Liver (tissue), 9 donors: Measurements from ENCODE around the gene DHRS12. TPM values are rescaled to one million over a fixed set of nuclear protein-coding genes. Genes with fewer than 3 reads are reported as not detected.

Experiments
- DNase-seq: peaks from one replicate; pipeline ENCODE4 v3.0.0-alpha.2; 2017; ENCODE audit warnings: low spot score
- H3K27ac ChIP-seq, 2 donors: one replicate each; pipeline ENCODE4 v1.7.0; 2013; ENCODE audit warnings: inconsistent platforms in 2 of 2, low read length in 2 of 2, control low read depth in 1 of 2, low read depth in 1 of 2, mild to moderate bottlenecking in 1 of 2
- H3K27me3 ChIP-seq, 4 donors: one replicate each; pipeline versions ENCODE4 v1.6.1 to v1.7.0; 2013; ENCODE audit warnings: low read length in 3 of 4, inconsistent platforms in 1 of 4, mild to moderate bottlenecking in 1 of 4, moderate library complexity in 1 of 4; ENCODE audit not compliant: control insufficient read depth in 4 of 4, insufficient read depth in 4 of 4
- H3K36me3 ChIP-seq, 4 donors: one replicate each; pipeline versions ENCODE4 v1.6.1 to v1.7.0; 2013; ENCODE audit warnings: low read length in 3 of 4, mild to moderate bottlenecking in 3 of 4, low read depth in 1 of 4, moderate library complexity in 1 of 4; ENCODE audit not compliant: control insufficient read depth in 4 of 4, insufficient read depth in 3 of 4
- H3K4me1 ChIP-seq, 4 donors: one replicate each; pipeline versions ENCODE4 v1.6.1 to v1.7.0; 2013; ENCODE audit warnings: low read length in 3 of 4, mild to moderate bottlenecking in 3 of 4, moderate library complexity in 1 of 4; ENCODE audit not compliant: control insufficient read depth in 4 of 4, insufficient read depth in 4 of 4
- H3K4me3 ChIP-seq, 3 donors: one replicate each; pipeline versions ENCODE4 v1.6.1 to v1.7.0; 2013; ENCODE audit warnings: low read length in 3 of 3, control low read depth in 1 of 3, low read depth in 1 of 3, mild to moderate bottlenecking in 1 of 3
- H3K9ac ChIP-seq, 2 donors: one replicate each; pipeline ENCODE4 v1.7.0; 2013; ENCODE audit warnings: low read length in 2 of 2, mild to moderate bottlenecking in 2 of 2, moderate library complexity in 2 of 2, control low read depth in 1 of 2, low read depth in 1 of 2
- H3K9me3 ChIP-seq, 4 donors: one replicate each; pipeline versions ENCODE4 v1.6.1 to v1.7.0; 2013; ENCODE audit warnings: low read length in 3 of 4; ENCODE audit not compliant: control insufficient read depth in 4 of 4
- CTCF ChIP-seq: fragments of 150-350 bp; IDR thresholded peaks from 2 replicates; pipeline ENCODE4 v1.5.1; 2017; ENCODE audit warnings: improper control_type of control experiment, low read depth, low read length; ENCODE audit not compliant: missing input control
- EGR1 ChIP-seq, 2 donors: IDR thresholded peaks; 2 replicates each; pipeline ENCODE4 v1.6.1; 2016 to 2018; ENCODE audit warnings: antibody characterized with exemption in 2 of 2, low read depth in 2 of 2
- FOXA1 ChIP-seq: IDR thresholded peaks from 2 replicates; pipeline ENCODE4 v1.6.1; 2016; ENCODE audit warnings: antibody characterized with exemption
- FOXA2 ChIP-seq: IDR thresholded peaks from 2 replicates; pipeline ENCODE4 v1.6.1; 2016; ENCODE audit warnings: antibody characterized with exemption
- GABPA ChIP-seq, 2 donors: IDR thresholded peaks in 1 of 2; conservative IDR thresholded peaks in 1 of 2; 2 replicates each; pipeline ENCODE4 v1.6.1; 2016; ENCODE audit warnings: antibody characterized with exemption in 2 of 2, mild to moderate bottlenecking in 1 of 2, moderate library complexity in 1 of 2
- HNF4A ChIP-seq, 2 donors: conservative IDR thresholded peaks; 2 replicates each; pipeline ENCODE4 v1.6.1; 2016; ENCODE audit warnings: antibody characterized with exemption in 2 of 2, mild to moderate bottlenecking in 2 of 2
- HNF4G ChIP-seq: IDR thresholded peaks from 2 replicates; pipeline ENCODE4 v1.6.1; 2016; ENCODE audit warnings: antibody characterized with exemption
- JUND ChIP-seq, 2 donors: IDR thresholded peaks; 2 replicates each; pipeline ENCODE4 v1.6.1; 2016; ENCODE audit warnings: antibody characterized with exemption in 2 of 2
- NR2F2 ChIP-seq: IDR thresholded peaks from 2 replicates; pipeline ENCODE4 v1.6.1; 2016; ENCODE audit warnings: antibody characterized with exemption
- RAD21 ChIP-seq, 2 donors: IDR thresholded peaks; 2 replicates each; pipeline ENCODE4 v1.6.1; 2016; ENCODE audit warnings: antibody characterized with exemption in 2 of 2, mild to moderate bottlenecking in 2 of 2
- RXRA ChIP-seq, 2 donors: IDR thresholded peaks; 2 replicates each; pipeline ENCODE4 v1.6.1; 2017 to 2018; ENCODE audit warnings: antibody characterized with exemption in 2 of 2, mild to moderate bottlenecking in 1 of 2
- SP1 ChIP-seq: IDR thresholded peaks from 2 replicates; pipeline ENCODE4 v1.6.1; 2018; ENCODE audit warnings: antibody characterized with exemption, mild to moderate bottlenecking
- TAF1 ChIP-seq: conservative IDR thresholded peaks from 2 replicates; pipeline ENCODE4 v1.6.1; 2016; ENCODE audit warnings: antibody characterized with exemption, mild to moderate bottlenecking
- YY1 ChIP-seq: IDR thresholded peaks from 2 replicates; pipeline ENCODE4 v1.6.1; 2016; ENCODE audit warnings: antibody characterized with exemption, mild to moderate bottlenecking
- ZBTB33 ChIP-seq: IDR thresholded peaks from 2 replicates; pipeline ENCODE4 v1.6.1; 2016; ENCODE audit warnings: antibody characterized with exemption
- WGBS: extraction: QIAGEN DNeasy Blood & Tissue Kit; methylation state at CpG from one replicate; pipeline ENCODE4 v1.1.7; 2013; 5-methylcytosine and 5-hydroxymethylcytosine counted together
- polyA plus RNA-seq, 2 donors: library from polyadenylated mRNA; stranded (reverse) in 1 of 2; unstranded in 1 of 2; fragments of 200-250 nt in 1 of 2; fragments of >200 nt in 1 of 2; fragmentation: Nextera tagmentation in 1 of 2; extraction: Ambion mirVana in 1 of 2; gene quantifications; one replicate each; pipeline versions ENCODE4 v1.2.1 to v1.2.3, GENCODE V29; 2013 to 2015
- total RNA-seq, 2 donors: library from RNA; depleted of rRNA; stranded (reverse); fragments of >200 nt; gene quantifications; one replicate each; pipeline ENCODE4 v1.2.3, GENCODE V29; 2014
- TF ChIP-seq, protein P1 (sequence below): IDR thresholded peaks from 2 replicates; pipeline ENCODE4 v1.6.1; 2016; ENCODE audit warnings: antibody characterized with exemption
- TF ChIP-seq, protein P2 (sequence below): IDR thresholded peaks from 2 replicates; pipeline ENCODE4 v1.6.1; 2016; ENCODE audit warnings: antibody characterized with exemption
- TF ChIP-seq, protein P3 (sequence below): IDR thresholded peaks from 2 replicates; pipeline ENCODE4 v1.6.1; 2016; ENCODE audit warnings: antibody characterized with exemption, mild to moderate bottlenecking
- donor health status: healthy.
- donor health status: healthy.
- donor health status: healthy.
- donor health status: healthy.
- donor health status: healthy.

DHRS12 gene
- total and polyA plus RNA-seq, 4 donors: 6.5 to 15.5 (median 9.3) TPM

GRCh38 chr13:51846756-51847155 is 42.8 kb upstream of the DHRS12 start (continued):
- TF ChIP-seq GABPA (IDR thresholded peaks at IDR 0.05 in 1 of 2, conservative IDR thresholded peaks at IDR 0.05 in 1 of 2) (no peak), SP1 (no peak)

DNA sequence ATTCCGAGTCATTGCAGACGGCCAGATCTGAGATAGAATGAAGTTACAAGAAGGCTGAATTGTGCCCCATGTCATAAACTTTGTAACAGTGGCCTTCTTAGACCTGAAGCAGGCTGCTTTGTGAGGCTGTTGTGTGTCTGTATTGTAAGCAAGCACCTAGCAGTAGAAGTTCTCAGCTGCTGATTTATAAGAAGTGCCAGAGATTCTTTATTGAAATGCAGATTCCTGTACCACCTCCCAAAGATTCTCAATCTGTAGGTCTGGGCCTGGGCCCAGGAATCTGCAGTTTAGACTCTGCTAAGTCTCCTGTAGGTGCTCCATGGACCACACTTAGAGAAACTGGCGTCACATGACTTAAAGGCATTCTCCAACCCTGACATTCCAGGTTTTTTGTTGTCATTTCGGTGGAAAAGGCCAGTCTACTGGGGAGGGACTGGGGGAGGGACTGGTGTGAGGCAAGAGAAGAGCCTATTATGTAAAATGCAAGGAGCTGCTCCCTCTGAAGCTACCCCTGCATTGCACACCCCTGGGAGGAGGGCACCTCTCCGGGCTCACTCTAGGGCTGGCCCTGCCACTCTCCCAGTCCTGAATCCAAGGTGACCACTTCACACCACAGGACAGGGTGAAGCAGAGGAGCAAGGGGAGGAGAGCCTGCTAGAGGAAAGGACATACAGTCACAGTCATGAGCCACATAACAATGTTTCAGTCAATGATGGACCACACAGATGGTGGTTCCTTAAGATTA is 41.8 kb upstream of the DHRS12 start:
- Histone ChIP-seq H3K27ac (peak overlapping the region; percentile 48 to 52), H3K4me1 (peaks cover 0 to 4% (median 1%) of the 10 kb centered on the region in 4 donors), H3K4me3 (peak overlapping the region; percentile 33 to 56 (median 49)), H3K27me3 (no peaks in the 10 kb centered on the region), H3K9me3 (no peaks in the 10 kb centered on the region), H3K36me3 (no peaks in the 10 kb centered on the region), H3K9ac (peak overlapping the region in 1 of 2 donors; percentile 2)
- no peak for TF ChIP-seq EGR1 (IDR thresholded peaks at IDR 0.05; ENCODE audit: low read depth in 2 of 2)
- TF ChIP-seq SP1: peak; percentile 3
- no peak for TF ChIP-seq GABPA (IDR thresholded peaks at IDR 0.05 in 1 of 2, conservative IDR thresholded peaks at IDR 0.05 in 1 of 2)
- TF ChIP-seq, protein P1, sequence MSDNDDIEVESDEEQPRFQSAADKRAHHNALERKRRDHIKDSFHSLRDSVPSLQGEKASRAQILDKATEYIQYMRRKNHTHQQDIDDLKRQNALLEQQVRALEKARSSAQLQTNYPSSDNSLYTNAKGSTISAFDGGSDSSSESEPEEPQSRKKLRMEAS: no peak
- DNase-seq: no peak
- 47% methylated on average over 5 of the region's 5 CpGs for WGBS

GRCh38 chr13:51844862-51845573 is 41.1 kb upstream of the DHRS12 start, which contains the start of gene TMEM272:
Gene TMEM272, minus strand, starts transcription at chr13:51845177. Its CDS starts 6,647 bp downstream, at chr13:51838530.
- TF ChIP-seq, protein P2, sequence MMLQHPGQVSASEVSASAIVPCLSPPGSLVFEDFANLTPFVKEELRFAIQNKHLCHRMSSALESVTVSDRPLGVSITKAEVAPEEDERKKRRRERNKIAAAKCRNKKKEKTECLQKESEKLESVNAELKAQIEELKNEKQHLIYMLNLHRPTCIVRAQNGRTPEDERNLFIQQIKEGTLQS: no peak
- TF ChIP-seq JUND (IDR thresholded peaks at IDR 0.05) (peak in 1 of 2 donors; percentile 38), FOXA2 (no peak), RXRA (IDR thresholded peaks at IDR 0.05) (peak in 1 of 2 donors; percentile 18), CTCF (peak; percentile 85), ZBTB33 (no peak), NR2F2 (no peak), HNF4A (conservative IDR thresholded peaks at IDR 0.05) (peak; percentile 85 to 89), EGR1 (IDR thresholded peaks at IDR 0.05; ENCODE audit: low read depth in 2 of 2) (no peak), HNF4G (no peak), YY1 (peak; percentile 97), RAD21 (IDR thresholded peaks at IDR 0.05) (peak; percentile 74 to 81), GABPA (IDR thresholded peaks at IDR 0.05 in 1 of 2, conservative IDR thresholded peaks at IDR 0.05 in 1 of 2) (no peak), TAF1 (no peak), FOXA1 (no peak)
- TF ChIP-seq, protein P3, sequence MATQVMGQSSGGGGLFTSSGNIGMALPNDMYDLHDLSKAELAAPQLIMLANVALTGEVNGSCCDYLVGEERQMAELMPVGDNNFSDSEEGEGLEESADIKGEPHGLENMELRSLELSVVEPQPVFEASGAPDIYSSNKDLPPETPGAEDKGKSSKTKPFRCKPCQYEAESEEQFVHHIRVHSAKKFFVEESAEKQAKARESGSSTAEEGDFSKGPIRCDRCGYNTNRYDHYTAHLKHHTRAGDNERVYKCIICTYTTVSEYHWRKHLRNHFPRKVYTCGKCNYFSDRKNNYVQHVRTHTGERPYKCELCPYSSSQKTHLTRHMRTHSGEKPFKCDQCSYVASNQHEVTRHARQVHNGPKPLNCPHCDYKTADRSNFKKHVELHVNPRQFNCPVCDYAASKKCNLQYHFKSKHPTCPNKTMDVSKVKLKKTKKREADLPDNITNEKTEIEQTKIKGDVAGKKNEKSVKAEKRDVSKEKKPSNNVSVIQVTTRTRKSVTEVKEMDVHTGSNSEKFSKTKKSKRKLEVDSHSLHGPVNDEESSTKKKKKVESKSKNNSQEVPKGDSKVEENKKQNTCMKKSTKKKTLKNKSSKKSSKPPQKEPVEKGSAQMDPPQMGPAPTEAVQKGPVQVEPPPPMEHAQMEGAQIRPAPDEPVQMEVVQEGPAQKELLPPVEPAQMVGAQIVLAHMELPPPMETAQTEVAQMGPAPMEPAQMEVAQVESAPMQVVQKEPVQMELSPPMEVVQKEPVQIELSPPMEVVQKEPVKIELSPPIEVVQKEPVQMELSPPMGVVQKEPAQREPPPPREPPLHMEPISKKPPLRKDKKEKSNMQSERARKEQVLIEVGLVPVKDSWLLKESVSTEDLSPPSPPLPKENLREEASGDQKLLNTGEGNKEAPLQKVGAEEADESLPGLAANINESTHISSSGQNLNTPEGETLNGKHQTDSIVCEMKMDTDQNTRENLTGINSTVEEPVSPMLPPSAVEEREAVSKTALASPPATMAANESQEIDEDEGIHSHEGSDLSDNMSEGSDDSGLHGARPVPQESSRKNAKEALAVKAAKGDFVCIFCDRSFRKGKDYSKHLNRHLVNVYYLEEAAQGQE: peak; percentile 51
- TF ChIP-seq, protein P1: no peak
- no peaks in the 10 kb centered on the region for H3K36me3 ChIP-seq
- peak; percentile 72 for DNase-seq
- H3K27ac ChIP-seq: peak within 1 kb of the TSS; percentile 48 to 52
- peaks cover 0 to 4% (median 1%) of the 10 kb centered on the region in 4 donors for H3K4me1 ChIP-seq
- 28% methylated on average over 20 of the region's 20 CpGs for WGBS
- H3K4me3 ChIP-seq: peak within 1 kb of the TSS; percentile 33 to 56 (median 49)
- H3K27me3 ChIP-seq: no peaks in the 10 kb centered on the region
- no peaks in the 10 kb centered on the region for H3K9me3 ChIP-seq
- H3K9ac ChIP-seq: peak within 1 kb of the TSS in 1 of 2 donors; percentile 2
